CD4-positive, alpha-beta T cell treated with Interferon gamma for 1 hour (primary cell): ENCODE results near the gene ANO4.

Experiments used
- DNase-seq: peaks from one replicate; pipeline ENCODE4 v3.0.0-alpha.2; 2020

The ANO4 gene

GRCh38 chr12:100995201-100995600, 200.6 kb downstream of the ANO4 start:
- DNase-seq = no peak

- no peak for DNase-seq
Measured at GRCh38 chr12:100995771-100996170, 201.2 kb downstream of the ANO4 start.

DNA sequence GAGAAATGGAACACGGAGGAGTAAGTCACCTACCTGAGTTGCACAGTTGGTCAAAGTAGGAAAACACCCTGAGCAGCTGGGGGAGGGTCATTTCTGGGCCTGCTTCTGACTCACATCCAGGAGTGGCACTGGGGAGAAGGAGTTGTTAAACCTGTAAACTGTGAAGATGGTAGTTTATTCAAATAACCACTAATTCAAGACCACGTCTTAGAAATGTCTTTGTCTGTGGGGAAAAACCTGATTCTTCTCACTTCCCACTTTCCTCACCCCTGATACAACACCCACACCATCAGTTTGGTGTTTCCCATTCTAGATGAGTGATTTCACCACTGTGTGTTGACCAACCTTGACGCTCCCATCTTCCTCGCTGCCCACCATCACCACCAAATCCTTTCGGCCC, 207.1 kb downstream of the ANO4 start:
- no peak for DNase-seq

- no peak for DNase-seq
Measured at GRCh38 chr12:101002696-101003419, 208.3 kb downstream of the ANO4 start.

- DNase-seq = no peak
Measured at GRCh38 chr12:101004898-101005297, 210.3 kb downstream of the ANO4 start.

DNA sequence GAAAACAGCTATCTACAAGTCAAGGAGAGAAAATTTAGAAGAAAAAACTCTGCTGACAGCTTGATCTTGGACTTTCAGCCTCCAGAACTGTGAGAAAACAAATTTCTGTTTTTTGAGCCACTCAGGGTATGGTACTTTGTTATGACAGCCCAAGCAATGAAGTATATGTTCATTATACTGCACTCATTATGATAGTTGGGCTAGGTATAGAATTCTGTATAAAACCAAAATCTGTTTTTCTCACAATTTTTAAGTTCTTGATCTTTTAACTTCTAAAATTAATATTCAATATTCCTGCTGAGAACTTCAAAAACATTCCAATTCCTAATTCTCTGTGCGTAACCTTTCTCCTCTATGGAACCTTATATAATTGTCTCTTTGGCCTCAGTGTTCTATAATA, 214.7 kb downstream of the ANO4 start:
- no peak for DNase-seq

GRCh38 chr12:101010896-101011295, 216.3 kb downstream of the ANO4 start:
- no peak for DNase-seq

DNA sequence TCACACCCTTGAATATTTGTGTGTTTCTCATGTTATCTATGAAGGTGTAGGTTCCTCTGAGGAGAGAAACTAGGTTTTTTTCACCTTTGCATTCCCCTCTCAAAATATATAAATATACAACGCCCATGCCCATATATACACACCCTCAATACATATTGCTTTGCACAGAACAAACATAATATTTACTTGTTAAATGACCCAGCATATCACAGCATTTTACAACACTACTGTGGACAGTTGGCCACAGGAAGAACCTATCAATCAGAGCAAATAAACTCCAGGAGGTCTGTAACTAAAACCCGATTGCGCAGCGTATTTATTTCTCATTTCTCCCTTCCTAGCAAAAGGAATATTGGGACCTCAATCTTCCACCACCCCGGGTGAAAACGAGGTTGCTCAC, 219.4 kb downstream of the ANO4 start:
- DNase-seq = no peak

GRCh38 chr12:101015044-101015443, 220.5 kb downstream of the ANO4 start:
- no peak for DNase-seq

DNA sequence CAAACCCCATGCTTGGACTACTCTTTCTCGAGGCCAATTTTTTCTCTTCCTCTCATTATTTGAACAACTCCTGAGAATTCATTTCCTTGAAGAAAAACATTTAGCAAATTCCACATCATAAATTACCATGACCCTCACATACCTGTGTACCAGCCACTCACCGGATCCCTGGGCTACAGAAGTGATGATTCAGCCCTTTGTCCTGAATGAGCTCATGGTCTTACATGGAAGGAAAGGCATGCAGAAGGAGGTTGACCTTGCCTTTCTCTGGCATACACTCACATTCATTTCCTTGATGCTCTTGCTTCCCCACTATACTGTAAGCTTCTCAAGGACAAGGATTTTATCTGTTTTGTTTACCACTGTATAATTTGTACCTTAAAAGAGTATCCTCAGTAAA, 224.0 kb downstream of the ANO4 start:
- no peak for DNase-seq

- no peak for DNase-seq
Measured at GRCh38 chr12:101019201-101019600, 224.6 kb downstream of the ANO4 start.

GRCh38 chr12:101019667-101020066, 225.1 kb downstream of the ANO4 start:
- DNase-seq = no peak

DNA sequence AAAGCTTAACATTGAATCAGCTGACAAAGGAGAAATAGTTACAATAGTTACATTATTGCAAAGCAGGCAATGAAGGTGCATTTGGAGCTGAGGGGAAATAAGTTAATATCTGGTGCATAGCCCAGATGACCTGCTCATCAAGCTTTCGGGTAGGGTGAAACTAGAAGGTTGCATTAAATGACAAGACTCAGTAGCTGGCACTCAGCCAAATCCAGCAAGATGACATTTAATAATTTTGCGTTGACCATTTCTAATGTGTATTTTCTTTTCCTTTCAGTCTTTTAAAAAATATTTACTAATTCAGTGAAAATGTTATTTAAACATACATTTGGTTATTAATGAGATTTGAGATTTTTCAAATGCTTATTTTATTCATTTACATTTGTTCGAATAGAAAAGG, 226.9 kb downstream of the ANO4 start:
- no peak for DNase-seq

- DNase-seq = no peak
Measured at GRCh38 chr12:101021911-101022388, 227.4 kb downstream of the ANO4 start.

DNA sequence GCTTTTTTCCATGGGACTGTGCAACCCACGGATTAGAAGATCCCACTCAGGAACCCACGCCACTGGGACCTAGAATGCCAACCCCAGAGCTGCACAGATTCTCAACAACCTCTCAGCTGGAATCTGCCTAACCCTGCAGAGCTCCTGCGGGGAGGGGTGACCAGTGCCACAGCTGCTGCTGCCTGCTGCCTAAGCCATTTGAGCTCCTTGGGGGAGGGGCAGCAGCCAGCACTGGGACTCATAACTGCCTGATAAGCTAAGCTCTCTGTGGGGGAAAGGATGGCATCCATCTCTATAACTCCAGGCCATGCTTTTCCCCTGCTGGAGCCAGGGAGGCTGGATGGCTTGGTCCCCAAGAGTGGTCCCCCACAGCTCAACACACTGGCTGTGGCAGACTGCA, 232.6 kb downstream of the ANO4 start:
- no peak for DNase-seq

DNA sequence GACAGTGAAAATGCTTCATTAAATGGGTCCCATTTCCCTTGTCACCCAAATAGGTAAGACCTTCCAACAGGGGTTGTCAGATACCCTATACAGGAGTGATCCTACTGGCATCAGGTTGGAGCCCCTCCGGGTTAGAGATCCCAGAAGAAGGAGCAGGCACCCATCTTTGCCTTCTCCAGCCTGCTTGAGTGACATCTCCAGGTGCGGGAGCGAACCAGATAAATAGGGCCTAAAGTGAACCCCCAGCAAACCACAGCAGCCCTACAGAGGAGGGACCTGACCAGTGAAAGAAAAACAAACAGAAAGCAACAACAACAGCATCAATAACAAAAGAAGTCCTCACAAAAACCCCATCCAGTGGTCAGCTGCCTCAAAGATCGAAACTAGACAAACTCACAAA, 233.2 kb downstream of the ANO4 start:
- no peak for DNase-seq

- no peak for DNase-seq
Measured at GRCh38 chr12:101038289-101038871, 243.8 kb downstream of the ANO4 start.

- no peak for DNase-seq
Measured at GRCh38 chr12:101039848-101040531, 245.4 kb downstream of the ANO4 start.

DNA sequence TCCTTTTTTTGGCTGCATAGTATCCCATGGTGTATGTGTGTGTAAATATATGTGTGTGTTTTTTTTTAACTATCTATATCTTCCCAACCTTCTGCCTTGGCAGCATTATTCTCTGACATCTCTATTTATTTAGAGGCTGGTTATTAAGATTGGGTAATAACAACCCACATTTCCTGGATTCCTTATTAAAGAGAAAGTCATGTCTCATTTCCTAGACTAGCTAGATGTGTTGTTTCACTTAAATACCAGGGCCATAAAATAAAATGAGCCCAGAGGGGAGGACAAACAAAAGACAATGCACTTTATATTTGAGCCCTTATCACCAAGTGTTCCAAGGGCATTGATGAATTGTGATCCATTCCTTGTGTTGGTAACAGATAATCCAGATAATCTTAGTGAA, 246.4 kb downstream of the ANO4 start:
- DNase-seq = no peak

- no peak for DNase-seq
Measured at GRCh38 chr12:101042211-101042610, 247.6 kb downstream of the ANO4 start.

DNA sequence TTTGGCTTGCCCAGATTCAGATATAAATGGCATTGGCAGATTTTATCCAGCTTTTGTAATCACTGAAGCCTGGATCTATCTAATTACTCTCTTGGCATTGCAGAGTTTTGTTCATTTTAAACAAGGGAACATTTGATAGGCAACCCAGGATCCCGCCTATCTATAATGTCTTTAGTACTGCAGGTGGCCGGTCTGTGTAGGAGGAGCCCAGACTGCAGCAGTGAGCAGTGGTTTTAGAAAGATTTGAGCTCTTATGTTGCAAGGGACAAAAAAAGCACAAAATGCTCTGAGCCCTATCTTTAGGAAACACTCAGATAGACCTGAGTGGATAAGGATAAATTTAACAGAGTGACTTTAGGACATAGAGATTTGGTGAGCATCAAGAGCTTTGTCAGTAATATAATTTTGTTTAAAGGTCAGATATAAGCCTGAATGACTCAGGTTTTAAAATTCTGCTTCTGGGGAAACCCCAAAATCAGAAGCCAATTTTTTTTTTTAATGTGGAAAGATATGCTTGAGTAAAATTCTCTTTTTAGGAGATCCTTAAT, 250.0 kb downstream of the ANO4 start:
- no peak for DNase-seq

GRCh38 chr12:101045486-101046464, 251.2 kb downstream of the ANO4 start:
- DNase-seq = no peak

GRCh38 chr12:101047652-101048051, 253.1 kb downstream of the ANO4 start:
- no peak for DNase-seq
